Measurements from ENCODE around the gene DGKI. TPM values are rescaled to one million over a fixed set of nuclear protein-coding genes. Genes with fewer than 3 reads are reported as not detected.

The DGKI gene
- total RNA-seq, 1 donor from 2014 or later: 2.2 TPM

DNA sequence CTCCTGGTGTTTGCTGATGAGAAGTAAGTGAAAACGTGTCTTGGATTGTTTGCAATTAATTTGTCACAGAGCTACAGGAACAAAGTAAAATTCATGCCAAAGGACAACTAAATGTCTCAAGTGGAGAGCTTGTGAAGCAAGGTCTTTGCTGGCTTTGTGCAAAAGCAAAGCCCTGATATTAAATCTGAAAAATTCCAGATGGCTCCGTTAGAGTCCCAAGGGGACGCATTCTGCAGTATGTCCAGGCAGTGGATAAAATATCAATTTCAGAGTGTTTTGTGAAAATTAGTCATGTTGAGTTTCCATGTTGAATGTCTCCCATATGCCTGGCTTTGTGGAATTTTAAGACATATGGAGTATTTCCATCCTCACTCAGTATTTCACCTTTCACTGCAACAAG is 400.7 kb downstream of the DGKI start:
- H3K27ac Mint-ChIP-seq (ENCODE audit: unreplicated experiment): no peak overlapping the region
- no peaks in the 10 kb centered on the region for H3K27me3 Mint-ChIP-seq (ENCODE audit: low read depth)
- DNase-seq (ENCODE audit: low read depth, low spot score): no peak
- peaks cover 16% of the 10 kb centered on the region for H3K36me3 Mint-ChIP-seq (ENCODE audit: low read depth)
- no peak for TF ChIP-seq CTCF (conservative IDR thresholded peaks at IDR 0.05)
- no peak overlapping the region for H3K4me3 Mint-ChIP-seq
- H3K4me1 Mint-ChIP-seq: peaks cover 32% of the 10 kb centered on the region
- H3K9me3 Mint-ChIP-seq: peaks cover 8% of the 10 kb centered on the region

GRCh38 chr7:137445268-137445667 is 401.5 kb downstream of the DGKI start:
- no peak for DNase-seq (ENCODE audit: low read depth, low spot score)
- no peak overlapping the region for H3K4me3 Mint-ChIP-seq
- TF ChIP-seq CTCF (conservative IDR thresholded peaks at IDR 0.05): no peak
- peaks cover 16% of the 10 kb centered on the region for H3K36me3 Mint-ChIP-seq (ENCODE audit: low read depth)
- H3K27me3 Mint-ChIP-seq (ENCODE audit: low read depth): no peaks in the 10 kb centered on the region
- H3K27ac Mint-ChIP-seq (ENCODE audit: unreplicated experiment): no peak overlapping the region
- H3K9me3 Mint-ChIP-seq: peaks cover 8% of the 10 kb centered on the region
- peaks cover 40% of the 10 kb centered on the region for H3K4me1 Mint-ChIP-seq

GRCh38 chr7:137443616-137444015 is 403.2 kb downstream of the DGKI start:
- DNase-seq (ENCODE audit: low read depth, low spot score): no peak
- peaks cover 50% of the 10 kb centered on the region for H3K4me1 Mint-ChIP-seq
- H3K9me3 Mint-ChIP-seq: peaks cover 5% of the 10 kb centered on the region
- no peak overlapping the region for H3K27ac Mint-ChIP-seq (ENCODE audit: unreplicated experiment)
- no peaks in the 10 kb centered on the region for H3K27me3 Mint-ChIP-seq (ENCODE audit: low read depth)
- H3K4me3 Mint-ChIP-seq: no peak overlapping the region
- TF ChIP-seq CTCF (conservative IDR thresholded peaks at IDR 0.05): no peak
- H3K36me3 Mint-ChIP-seq (ENCODE audit: low read depth): peaks cover 14% of the 10 kb centered on the region

- peaks cover 35% of the 10 kb centered on the region for H3K4me1 Mint-ChIP-seq
- DNase-seq (ENCODE audit: low read depth, low spot score): no peak
- no peak for TF ChIP-seq CTCF (conservative IDR thresholded peaks at IDR 0.05)
- H3K27ac Mint-ChIP-seq (ENCODE audit: unreplicated experiment): no peak overlapping the region
- H3K4me3 Mint-ChIP-seq: no peak overlapping the region
- H3K27me3 Mint-ChIP-seq (ENCODE audit: low read depth): no peaks in the 10 kb centered on the region
- peaks cover 10% of the 10 kb centered on the region for H3K36me3 Mint-ChIP-seq (ENCODE audit: low read depth)
- H3K9me3 Mint-ChIP-seq: peaks cover 2% of the 10 kb centered on the region
Observed at GRCh38 chr7:137441451-137441850, 405.3 kb downstream of the DGKI start.

DNA sequence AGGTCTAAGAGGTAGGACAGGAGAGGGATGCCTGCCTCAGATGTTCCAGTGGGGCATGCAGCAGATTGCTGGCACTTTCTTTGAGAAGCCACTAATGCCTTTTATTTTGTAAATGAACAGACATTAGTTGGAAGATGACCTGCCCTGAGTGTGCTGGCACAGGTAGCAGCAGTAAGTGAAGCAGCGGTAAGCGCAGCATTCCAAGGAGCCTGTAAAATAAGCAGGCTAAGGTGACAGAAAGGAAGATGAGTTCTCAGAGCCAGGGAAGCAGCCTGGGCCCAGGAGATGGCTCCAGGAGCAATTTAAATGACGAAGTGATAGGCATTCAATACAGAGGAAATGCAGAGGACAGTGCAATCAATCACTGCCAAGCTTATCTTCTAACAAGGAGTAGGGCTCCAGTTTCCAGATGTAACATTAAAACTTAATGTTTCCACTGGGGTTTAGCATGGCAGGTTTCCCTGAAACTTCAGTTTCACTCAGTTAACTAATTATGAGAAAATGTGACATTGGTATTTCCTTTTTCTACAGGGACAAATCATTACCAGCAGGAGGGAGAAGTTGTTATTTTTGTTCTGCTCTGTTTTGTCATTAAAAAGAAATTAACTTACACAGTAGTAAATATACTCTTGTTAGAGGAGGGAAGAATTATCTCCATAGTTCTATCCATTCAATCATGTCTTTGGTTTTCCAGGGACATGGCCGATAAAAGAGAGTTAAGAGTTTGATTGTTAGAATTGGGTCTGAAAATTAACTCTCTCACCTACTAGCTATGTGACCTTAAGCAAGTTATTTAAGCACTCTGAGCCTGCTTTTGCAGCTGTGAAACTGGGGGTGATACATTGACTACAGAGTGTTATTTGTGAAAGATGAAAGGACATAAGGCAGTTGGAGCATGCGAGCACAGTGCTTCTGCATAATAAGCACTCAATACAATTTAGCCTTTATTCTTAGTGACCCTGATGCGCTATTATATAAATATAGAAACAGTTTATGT is 406.6 kb downstream of the DGKI start:
- TF ChIP-seq CTCF (conservative IDR thresholded peaks at IDR 0.05): no peak
- Mint-ChIP-seq H3K9me3 (peaks cover 2% of the 10 kb centered on the region), H3K4me1 (peaks cover 38% of the 10 kb centered on the region), H3K4me3 (peak overlapping the region; percentile 35), H3K27ac (ENCODE audit: unreplicated experiment) (peak overlapping the region; percentile 60), H3K36me3 (ENCODE audit: low read depth) (peaks cover 10% of the 10 kb centered on the region), H3K27me3 (ENCODE audit: low read depth) (no peaks in the 10 kb centered on the region)
- no peak for DNase-seq (ENCODE audit: low read depth, low spot score)

All from neural crest cell (in vitro differentiated cells).